Umbilical cord (tissue), 2 donors: Measurements from ENCODE around the gene CEP72. TPM values are rescaled to one million over a fixed set of nuclear protein-coding genes. Genes with fewer than 3 reads are reported as not detected.
"Not testable (repeated sequence)": the region's sequence is repeated elsewhere in the genome, so short reads cannot be mapped to it uniquely, and the experiment has no call there.

Source experiments
- DNase-seq: peaks from one replicate; pipeline ENCODE4 v3.0.0-alpha.2; 2015; ENCODE audit warnings: low spot score
- total RNA-seq: library from RNA; depleted of rRNA; stranded (reverse); fragments of >200 nt; gene quantifications from one replicate; pipeline ENCODE4 v1.2.3, GENCODE V29; 2014; ENCODE audit warnings: low replicate concordance; ENCODE audit not compliant: insufficient read depth

The CEP72 gene
- total RNA-seq, 1 donor from 2014 or later: 0.72 TPM

- no peak for DNase-seq
Measured at GRCh38 chr5:612498-613424, 621 bp downstream of the CEP72 start.

GRCh38 chr5:616484-617039 lies 4.4 kb downstream of the CEP72 start:
- DNase-seq: no peak

- no peak for DNase-seq
Measured at GRCh38 chr5:617896-618295, 5.8 kb downstream of the CEP72 start.

GRCh38 chr5:618450-618849 lies 6.3 kb downstream of the CEP72 start:
- no peak for DNase-seq

- DNase-seq: no peak
Measured at GRCh38 chr5:619444-619843, 7.3 kb downstream of the CEP72 start.

- no peak for DNase-seq
Measured at GRCh38 chr5:620152-620551, 8.0 kb downstream of the CEP72 start.

GRCh38 chr5:620586-621180 lies 8.5 kb downstream of the CEP72 start:
- DNase-seq: no peak

GRCh38 chr5:621341-621761 lies 9.2 kb downstream of the CEP72 start:
- no peak for DNase-seq

GRCh38 chr5:622359-622758 lies 10.2 kb downstream of the CEP72 start:
- no peak for DNase-seq

GRCh38 chr5:622946-623522 lies 10.9 kb downstream of the CEP72 start:
- DNase-seq: no peak

GRCh38 chr5:623531-623930 lies 11.4 kb downstream of the CEP72 start:
- DNase-seq: no peak

- no peak for DNase-seq
Measured at GRCh38 chr5:624118-624950, 12.2 kb downstream of the CEP72 start.

GRCh38 chr5:624951-625230 lies 12.8 kb downstream of the CEP72 start:
- no peak for DNase-seq

- DNase-seq: no peak
Measured at GRCh38 chr5:625516-625915, 13.4 kb downstream of the CEP72 start.

- peak; percentile 26 for DNase-seq
Measured at GRCh38 chr5:626850-627249, 14.7 kb downstream of the CEP72 start.

GRCh38 chr5:627840-628239 lies 15.7 kb downstream of the CEP72 start:
- no peak for DNase-seq

GRCh38 chr5:628351-629205 lies 16.4 kb downstream of the CEP72 start:
- DNase-seq: not testable (repeated sequence)

GRCh38 chr5:633501-633955 lies 21.4 kb downstream of the CEP72 start:
- DNase-seq: no peak

GRCh38 chr5:634191-634590 lies 22.1 kb downstream of the CEP72 start:
- no peak for DNase-seq

GRCh38 chr5:635306-636055 lies 23.3 kb downstream of the CEP72 start:
- no peak for DNase-seq
